Measurements from ENCODE around the gene CLECL1. TPM values are rescaled to one million over a fixed set of nuclear protein-coding genes. Genes with fewer than 3 reads are reported as not detected.

CLECL1 gene
- total and polyA plus RNA-seq, 2 experiments from 2014 or later, result not detected

DNA sequence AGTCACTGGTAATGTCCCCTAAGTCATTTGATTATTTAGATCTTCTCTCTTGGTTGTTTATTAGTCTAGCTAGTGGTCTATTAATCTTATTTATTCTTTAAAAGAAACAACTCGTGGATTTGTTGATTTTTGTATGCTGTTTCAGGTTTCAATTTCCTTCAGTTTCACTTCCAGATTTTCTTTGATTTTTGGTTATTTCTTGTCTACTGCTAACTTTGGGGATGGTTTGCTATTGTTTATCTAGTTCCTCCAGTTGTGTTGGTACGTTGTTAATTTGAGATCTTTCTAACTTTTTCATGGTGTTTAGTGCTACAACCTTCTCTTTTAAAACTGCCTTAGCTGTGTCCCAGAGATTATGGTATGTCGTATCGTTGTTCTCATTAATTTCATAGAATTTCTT is 46.3 kb upstream of the CLECL1 start:
- H3K4me1 ChIP-seq (ENCODE audit: insufficient read depth), result peaks cover 23% of the 10 kb centered on the region
- Mint-ChIP-seq H3K4me1 (peaks cover 27% of the 10 kb centered on the region), H3K27ac (no peak overlapping the region), H3K9me3 (peaks cover 4% of the 10 kb centered on the region; the same call in 2 of the 3 replicates), H3K36me3 (ENCODE audit: low read depth) (peaks cover 11% of the 10 kb centered on the region), H3K4me3 (no peak overlapping the region), H3K27me3 (ENCODE audit: insufficient read depth, low read depth, poor library complexity) (no peaks in the 10 kb centered on the region)
- no peaks in the 10 kb centered on the region for H3F3A ChIP-seq (replicated peaks; ENCODE audit: low read depth)
- H3K4me3 ChIP-seq, result no peak overlapping the region
- no peaks in the 10 kb centered on the region for H3K36me3 ChIP-seq (ENCODE audit: insufficient read depth)
- H3K4me2 ChIP-seq, result no peak overlapping the region
- no peaks in the 10 kb centered on the region for H4K20me1 ChIP-seq (replicated peaks; ENCODE audit: insufficient read depth)
- H2AFZ ChIP-seq, result no peak overlapping the region
- no peak for ATAC-seq
- no peaks in the 10 kb centered on the region for H3K27me3 ChIP-seq (ENCODE audit: insufficient read depth)
- DNase-seq (ENCODE audit: low spot score), result no peak
- no peaks in the 10 kb centered on the region for H3K79me2 ChIP-seq (replicated peaks; ENCODE audit: insufficient read depth)
- H3K9me2 ChIP-seq (ENCODE audit: insufficient read depth), result 0 out of 2 replicates have a peak, but pooled peaks cover 5% of the 10 kb centered on the region
- H3K27ac ChIP-seq (ENCODE audit: low read depth), result no peak overlapping the region
- no peak for TF ChIP-seq EZH2phosphoT487 (IDR thresholded peaks at IDR 0.05; ENCODE audit: unreplicated experiment)
- TF ChIP-seq, protein P1, sequence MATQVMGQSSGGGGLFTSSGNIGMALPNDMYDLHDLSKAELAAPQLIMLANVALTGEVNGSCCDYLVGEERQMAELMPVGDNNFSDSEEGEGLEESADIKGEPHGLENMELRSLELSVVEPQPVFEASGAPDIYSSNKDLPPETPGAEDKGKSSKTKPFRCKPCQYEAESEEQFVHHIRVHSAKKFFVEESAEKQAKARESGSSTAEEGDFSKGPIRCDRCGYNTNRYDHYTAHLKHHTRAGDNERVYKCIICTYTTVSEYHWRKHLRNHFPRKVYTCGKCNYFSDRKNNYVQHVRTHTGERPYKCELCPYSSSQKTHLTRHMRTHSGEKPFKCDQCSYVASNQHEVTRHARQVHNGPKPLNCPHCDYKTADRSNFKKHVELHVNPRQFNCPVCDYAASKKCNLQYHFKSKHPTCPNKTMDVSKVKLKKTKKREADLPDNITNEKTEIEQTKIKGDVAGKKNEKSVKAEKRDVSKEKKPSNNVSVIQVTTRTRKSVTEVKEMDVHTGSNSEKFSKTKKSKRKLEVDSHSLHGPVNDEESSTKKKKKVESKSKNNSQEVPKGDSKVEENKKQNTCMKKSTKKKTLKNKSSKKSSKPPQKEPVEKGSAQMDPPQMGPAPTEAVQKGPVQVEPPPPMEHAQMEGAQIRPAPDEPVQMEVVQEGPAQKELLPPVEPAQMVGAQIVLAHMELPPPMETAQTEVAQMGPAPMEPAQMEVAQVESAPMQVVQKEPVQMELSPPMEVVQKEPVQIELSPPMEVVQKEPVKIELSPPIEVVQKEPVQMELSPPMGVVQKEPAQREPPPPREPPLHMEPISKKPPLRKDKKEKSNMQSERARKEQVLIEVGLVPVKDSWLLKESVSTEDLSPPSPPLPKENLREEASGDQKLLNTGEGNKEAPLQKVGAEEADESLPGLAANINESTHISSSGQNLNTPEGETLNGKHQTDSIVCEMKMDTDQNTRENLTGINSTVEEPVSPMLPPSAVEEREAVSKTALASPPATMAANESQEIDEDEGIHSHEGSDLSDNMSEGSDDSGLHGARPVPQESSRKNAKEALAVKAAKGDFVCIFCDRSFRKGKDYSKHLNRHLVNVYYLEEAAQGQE (IDR thresholded peaks at IDR 0.05; ENCODE audit: unreplicated experiment), result no peak
- no peak for TF ChIP-seq NANOG (IDR thresholded peaks at IDR 0.05; ENCODE audit: borderline replicate concordance)
- no peak for TF ChIP-seq ZNF331 (CRISPR knock-in tag; IDR thresholded peaks at IDR 0.05; ENCODE audit: low read depth)
- TF ChIP-seq, protein P2, sequence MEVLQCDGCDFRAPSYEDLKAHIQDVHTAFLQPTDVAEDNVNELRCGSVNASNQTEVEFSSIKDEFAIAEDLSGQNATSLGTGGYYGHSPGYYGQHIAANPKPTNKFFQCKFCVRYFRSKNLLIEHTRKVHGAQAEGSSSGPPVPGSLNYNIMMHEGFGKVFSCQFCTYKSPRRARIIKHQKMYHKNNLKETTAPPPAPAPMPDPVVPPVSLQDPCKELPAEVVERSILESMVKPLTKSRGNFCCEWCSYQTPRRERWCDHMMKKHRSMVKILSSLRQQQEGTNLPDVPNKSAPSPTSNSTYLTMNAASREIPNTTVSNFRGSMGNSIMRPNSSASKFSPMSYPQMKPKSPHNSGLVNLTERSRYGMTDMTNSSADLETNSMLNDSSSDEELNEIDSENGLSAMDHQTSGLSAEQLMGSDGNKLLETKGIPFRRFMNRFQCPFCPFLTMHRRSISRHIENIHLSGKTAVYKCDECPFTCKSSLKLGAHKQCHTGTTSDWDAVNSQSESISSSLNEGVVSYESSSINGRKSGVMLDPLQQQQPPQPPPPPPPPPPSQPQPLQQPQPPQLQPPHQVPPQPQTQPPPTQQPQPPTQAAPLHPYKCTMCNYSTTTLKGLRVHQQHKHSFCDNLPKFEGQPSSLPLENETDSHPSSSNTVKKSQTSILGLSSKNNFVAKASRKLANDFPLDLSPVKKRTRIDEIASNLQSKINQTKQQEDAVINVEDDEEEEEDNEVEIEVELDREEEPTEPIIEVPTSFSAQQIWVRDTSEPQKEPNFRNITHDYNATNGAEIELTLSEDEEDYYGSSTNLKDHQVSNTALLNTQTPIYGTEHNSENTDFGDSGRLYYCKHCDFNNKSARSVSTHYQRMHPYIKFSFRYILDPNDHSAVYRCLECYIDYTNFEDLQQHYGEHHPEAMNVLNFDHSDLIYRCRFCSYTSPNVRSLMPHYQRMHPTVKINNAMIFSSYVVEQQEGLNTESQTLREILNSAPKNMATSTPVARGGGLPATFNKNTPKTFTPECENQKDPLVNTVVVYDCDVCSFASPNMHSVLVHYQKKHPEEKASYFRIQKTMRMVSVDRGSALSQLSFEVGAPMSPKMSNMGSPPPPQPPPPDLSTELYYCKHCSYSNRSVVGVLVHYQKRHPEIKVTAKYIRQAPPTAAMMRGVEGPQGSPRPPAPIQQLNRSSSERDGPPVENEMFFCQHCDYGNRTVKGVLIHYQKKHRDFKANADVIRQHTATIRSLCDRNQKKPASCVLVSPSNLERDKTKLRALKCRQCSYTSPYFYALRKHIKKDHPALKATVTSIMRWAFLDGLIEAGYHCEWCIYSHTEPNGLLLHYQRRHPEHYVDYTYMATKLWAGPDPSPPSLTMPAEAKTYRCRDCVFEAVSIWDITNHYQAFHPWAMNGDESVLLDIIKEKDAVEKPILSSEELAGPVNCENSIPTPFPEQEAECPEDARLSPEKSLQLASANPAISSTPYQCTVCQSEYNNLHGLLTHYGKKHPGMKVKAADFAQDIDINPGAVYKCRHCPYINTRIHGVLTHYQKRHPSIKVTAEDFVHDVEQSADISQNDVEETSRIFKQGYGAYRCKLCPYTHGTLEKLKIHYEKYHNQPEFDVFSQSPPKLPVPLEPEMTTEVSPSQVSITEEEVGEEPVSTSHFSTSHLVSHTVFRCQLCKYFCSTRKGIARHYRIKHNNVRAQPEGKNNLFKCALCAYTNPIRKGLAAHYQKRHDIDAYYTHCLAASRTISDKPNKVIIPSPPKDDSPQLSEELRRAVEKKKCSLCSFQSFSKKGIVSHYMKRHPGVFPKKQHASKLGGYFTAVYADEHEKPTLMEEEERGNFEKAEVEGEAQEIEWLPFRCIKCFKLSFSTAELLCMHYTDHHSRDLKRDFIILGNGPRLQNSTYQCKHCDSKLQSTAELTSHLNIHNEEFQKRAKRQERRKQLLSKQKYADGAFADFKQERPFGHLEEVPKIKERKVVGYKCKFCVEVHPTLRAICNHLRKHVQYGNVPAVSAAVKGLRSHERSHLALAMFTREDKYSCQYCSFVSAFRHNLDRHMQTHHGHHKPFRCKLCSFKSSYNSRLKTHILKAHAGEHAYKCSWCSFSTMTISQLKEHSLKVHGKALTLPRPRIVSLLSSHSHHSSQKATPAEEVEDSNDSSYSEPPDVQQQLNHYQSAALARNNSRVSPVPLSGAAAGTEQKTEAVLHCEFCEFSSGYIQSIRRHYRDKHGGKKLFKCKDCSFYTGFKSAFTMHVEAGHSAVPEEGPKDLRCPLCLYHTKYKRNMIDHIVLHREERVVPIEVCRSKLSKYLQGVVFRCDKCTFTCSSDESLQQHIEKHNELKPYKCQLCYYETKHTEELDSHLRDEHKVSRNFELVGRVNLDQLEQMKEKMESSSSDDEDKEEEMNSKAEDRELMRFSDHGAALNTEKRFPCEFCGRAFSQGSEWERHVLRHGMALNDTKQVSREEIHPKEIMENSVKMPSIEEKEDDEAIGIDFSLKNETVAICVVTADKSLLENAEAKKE (CRISPR knock-in tag; IDR thresholded peaks at IDR 0.05), result no peak
- no peak for TF ChIP-seq JUNB (IDR thresholded peaks at IDR 0.05; ENCODE audit: unreplicated experiment)

All from GM23338 (cell line).